ENCODE data around the gene STXBP6. TPM values are rescaled to one million over a fixed set of nuclear protein-coding genes. Genes with fewer than 3 reads are reported as not detected.

STXBP6 gene
- total RNA-seq, 1 donor from 2014 or later = 0.63 TPM

- H3K4me3 ChIP-seq (ENCODE audit: low read depth, low read length) = no peak overlapping the region
- DNase-seq (ENCODE audit: low read depth) = no peak
- TF ChIP-seq CTCF (conservative IDR thresholded peaks at IDR 0.05; ENCODE audit: low read depth, low read length) = no peak
Measured at GRCh38 chr14:24876996-24877395, 173.0 kb downstream of the STXBP6 start.

DNA sequence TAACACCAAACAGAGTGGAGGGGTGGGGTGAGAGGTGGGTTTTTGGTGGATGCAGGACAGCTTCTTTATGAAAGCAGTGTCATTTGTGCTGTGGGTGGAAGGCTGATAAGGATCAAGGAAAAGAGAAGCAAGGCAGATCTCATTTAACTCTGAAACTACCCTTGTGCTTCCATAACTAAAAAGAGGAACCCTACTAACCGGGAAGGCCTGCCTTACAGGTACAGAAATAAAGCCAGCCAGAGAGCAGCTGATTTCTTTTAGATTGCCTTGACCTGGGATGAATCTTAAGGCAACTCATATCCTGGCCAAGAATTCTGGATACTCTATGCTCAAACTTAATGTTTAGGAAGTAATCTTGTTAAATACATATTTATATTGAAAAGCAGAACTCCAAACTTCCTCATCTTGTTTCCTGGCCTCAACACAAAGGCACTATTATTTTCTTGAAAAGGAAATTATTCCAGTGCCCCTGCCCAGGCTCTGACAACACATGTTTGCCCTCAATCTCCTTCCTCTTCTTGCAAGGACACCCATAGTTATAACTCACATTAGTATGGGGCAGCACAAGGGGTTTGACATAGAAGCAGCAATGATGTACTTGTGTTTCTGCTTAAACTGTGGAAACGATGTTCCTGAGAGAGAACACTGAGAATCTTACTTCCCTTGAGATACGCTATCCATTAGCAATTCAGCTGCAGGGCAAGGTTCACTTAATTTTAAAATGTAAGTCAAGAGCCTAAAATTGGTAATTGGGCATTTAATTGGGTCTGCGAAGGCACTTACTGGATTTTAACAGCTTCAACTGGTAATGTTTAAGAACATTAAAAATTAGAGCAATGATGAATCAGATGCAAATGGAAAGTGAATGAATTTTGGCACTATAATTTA lies 173.7 kb downstream of the STXBP6 start:
- no peak for DNase-seq (ENCODE audit: low read depth)
- no peak overlapping the region for H3K4me3 ChIP-seq (ENCODE audit: low read depth, low read length)
- TF ChIP-seq CTCF (conservative IDR thresholded peaks at IDR 0.05; ENCODE audit: low read depth, low read length) = no peak

- DNase-seq (ENCODE audit: low read depth) = no peak
- H3K4me3 ChIP-seq (ENCODE audit: low read depth, low read length) = no peak overlapping the region
- TF ChIP-seq CTCF (conservative IDR thresholded peaks at IDR 0.05; ENCODE audit: low read depth, low read length) = no peak
Measured at GRCh38 chr14:24875203-24875838, 174.6 kb downstream of the STXBP6 start.

DNA sequence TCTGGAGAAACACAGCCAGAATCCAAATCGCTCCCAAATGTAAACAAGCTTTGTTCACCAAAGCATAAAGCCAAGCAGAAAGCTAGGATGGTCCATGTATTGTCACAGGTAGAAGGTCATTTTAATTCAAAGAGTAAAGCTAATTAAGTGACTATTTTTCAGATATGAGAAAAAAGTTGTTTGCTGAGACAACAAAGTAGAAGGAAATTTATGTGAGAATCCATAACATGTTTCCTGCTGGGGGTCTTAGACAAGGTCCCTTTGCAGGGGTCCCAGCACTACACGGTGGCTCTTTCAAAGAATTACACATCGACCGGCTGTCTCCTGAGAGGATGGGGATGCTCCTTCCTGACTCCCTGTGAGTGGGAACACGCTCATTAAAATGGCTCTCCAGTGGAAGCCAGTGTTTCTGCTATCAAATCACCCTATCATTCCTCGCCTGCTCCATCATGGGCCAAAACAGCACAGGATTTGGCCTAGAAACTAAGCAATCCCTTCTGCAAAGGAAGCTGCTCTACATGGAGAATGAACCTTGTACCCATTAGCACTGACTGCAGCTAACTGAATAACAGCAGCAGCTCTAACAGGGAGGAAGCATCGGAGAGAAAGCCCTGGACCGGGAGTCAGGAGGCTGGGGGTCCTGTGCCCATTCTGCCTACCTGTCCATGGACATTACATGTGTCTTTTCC lies 175.3 kb downstream of the STXBP6 start:
- TF ChIP-seq CTCF (conservative IDR thresholded peaks at IDR 0.05; ENCODE audit: low read depth, low read length) = no peak
- DNase-seq (ENCODE audit: low read depth) = no peak
- no peak overlapping the region for H3K4me3 ChIP-seq (ENCODE audit: low read depth, low read length)

GRCh38 chr14:24873551-24873950 lies 176.4 kb downstream of the STXBP6 start:
- TF ChIP-seq CTCF (conservative IDR thresholded peaks at IDR 0.05; ENCODE audit: low read depth, low read length) = no peak
- DNase-seq (ENCODE audit: low read depth) = no peak

GRCh38 chr14:24870949-24871701 lies 178.8 kb downstream of the STXBP6 start:
- no peak overlapping the region for H3K4me3 ChIP-seq (ENCODE audit: low read depth, low read length)
- DNase-seq (ENCODE audit: low read depth) = no peak
- TF ChIP-seq CTCF (conservative IDR thresholded peaks at IDR 0.05; ENCODE audit: low read depth, low read length) = no peak

More at GRCh38 chr14:24873551-24873950, 176.4 kb downstream of the STXBP6 start:
- H3K4me3 ChIP-seq (ENCODE audit: low read depth, low read length) = no peak overlapping the region
